GM19438 (cell line): ENCODE results near the gene RFX5.
A peak's percentile ranks its signal among the peaks of the same experiment; 100 is the strongest.
"Not testable (repeated sequence)": the region's sequence is repeated elsewhere in the genome, so short reads cannot be mapped to it uniquely, and the experiment has no call there.

Experiments used
- ATAC-seq: cut with Tn5 transposase; IDR thresholded peaks from one replicate; pipeline ENCODE4 v1.9.1; 2021; ENCODE audit warnings: low read depth; ENCODE audit not compliant: unreplicated experiment

RFX5 gene

DNA sequence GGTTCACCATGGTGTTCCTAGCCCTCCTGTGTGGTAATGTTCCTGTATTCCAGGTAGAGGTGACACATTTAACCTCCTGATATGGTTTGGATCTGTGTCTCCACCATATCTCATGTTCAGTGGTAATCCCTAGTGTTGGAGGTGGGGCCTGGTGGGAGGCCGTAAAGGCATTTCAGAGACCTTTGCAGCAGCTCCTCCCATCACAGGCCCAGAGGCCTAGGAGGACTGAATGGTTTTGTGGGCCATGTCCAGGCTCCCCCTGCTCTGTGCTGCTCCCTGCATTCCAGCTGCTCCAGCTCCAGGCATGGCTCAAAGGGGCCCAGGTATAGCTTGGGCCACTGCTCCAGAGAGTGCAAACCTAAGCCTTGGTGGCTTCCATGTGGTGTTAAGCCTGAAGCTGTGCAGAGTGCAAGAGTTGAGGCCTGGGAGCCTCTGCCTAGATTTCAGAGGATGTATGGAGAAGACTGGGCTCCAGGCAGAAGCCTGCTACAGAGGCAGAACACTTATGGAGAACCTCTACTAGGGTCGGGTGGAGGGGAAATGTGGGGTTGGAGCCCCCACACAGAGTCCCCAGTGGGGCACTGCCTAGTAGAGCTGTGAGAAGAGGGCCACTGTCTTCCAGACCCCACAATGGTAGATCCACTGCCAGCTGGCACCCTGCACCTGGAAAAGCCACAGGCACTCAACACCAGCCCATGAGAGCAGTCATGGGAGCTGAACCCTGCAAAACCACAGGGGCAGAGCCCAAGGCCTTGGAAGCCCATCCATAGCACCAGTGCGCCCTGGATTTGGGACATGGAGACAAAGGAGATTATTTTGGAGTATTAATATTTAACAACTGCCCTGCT lies 15.5 kb upstream of the RFX5 start:
- ATAC-seq, result no peak

- ATAC-seq, result no peak
Measured at GRCh38 chr1:151361883-151362282, 14.8 kb upstream of the RFX5 start.

DNA sequence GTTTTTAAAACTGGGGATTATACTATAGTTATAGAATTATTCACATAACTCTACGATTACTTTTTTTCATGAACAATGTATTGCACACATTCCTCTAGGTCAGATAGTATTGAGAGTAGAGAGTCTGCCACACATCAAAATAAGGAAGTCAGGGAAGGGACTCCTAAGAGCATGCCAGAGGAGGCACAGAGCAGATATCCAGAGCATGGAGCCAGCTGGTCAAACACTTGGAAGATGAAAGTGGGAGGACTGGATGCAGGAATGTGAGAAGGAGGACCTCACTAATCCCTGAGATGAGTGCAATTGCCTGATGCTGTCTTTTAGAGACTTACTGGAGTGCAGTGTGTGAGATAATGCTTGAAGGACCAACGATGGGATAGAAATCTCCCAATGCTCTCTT lies 9.6 kb upstream of the RFX5 start:
- no peak for ATAC-seq

DNA sequence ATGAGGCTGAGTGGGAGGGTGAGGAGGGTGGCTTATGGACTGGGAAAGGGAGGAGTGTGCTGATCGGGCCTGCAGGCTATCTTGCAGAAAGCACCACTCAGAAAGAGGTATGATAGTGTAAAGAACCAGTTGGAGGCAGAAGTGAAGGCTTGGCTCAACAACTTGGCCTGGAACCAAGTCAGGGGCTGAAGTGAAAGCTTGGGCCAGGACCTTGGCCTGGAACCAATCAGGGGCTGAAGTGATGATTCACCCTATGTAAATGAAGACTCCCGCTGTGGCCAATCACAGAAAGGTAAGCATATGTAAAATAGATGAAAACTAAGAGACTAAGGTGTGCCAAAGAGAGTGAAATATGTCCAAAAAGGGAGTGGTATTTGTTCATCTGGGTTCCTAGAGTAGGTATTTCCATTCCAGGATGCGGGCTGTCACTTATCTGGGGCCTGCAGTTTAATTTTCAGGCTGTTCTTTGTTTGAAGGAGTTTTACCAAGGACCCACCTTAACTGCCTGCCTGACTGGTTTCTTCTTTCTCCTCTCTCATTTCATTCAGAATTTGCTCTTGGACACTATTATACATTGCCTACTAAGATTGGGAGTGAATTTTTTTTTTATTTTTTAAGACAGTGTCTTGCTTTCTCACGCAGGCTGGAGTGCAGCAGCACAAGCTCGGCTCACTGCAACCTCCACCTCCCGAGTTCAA lies 5.1 kb upstream of the RFX5 start:
- ATAC-seq, result no peak

DNA sequence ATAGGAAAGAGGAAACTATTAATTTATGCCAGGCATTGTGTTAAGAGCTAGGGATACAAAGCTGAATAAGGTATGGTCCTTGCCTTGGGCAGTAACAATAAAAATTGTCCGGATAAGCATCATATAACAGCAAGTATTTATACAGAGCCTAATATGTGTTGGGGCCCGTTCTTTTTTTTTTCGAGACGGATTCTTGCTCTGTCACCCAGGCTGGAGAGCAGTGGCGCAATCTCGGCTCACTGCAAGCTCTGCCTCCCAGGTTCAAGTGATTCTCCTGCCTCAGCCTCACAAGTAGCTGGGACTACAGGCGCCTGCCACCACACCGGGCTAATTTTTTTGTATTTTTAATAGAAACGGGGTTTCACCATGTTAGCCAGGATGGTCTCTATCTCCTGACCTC lies 3.3 kb upstream of the RFX5 start:
- ATAC-seq, result not testable (repeated sequence)

GRCh38 chr1:151347523-151348246 lies 633 bp upstream of the RFX5 start:
- peak; percentile 21 for ATAC-seq

- ATAC-seq, result no peak
Measured at GRCh38 chr1:151346082-151346768, 827 bp downstream of the RFX5 start.

DNA sequence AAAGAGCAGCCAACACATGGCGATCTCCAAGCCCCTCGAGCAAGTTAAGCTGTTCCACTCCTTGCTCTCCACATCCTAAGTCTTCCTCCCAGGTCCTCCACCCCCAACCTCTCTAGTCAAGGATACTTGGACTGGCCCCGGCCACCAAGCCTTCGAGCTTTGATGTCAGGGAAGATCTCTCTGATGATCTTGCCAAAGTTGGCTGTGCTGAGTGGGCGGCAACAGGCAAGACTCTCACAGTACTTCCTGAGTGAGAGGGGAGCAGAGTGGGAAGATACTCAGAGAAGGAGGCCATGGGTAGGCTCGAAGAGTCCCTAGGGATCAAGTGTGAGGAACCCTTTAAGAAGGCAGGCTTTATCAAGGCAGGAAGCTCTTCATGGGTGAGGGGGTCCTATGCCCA lies 2.8 kb downstream of the RFX5 start:
- no peak for ATAC-seq

DNA sequence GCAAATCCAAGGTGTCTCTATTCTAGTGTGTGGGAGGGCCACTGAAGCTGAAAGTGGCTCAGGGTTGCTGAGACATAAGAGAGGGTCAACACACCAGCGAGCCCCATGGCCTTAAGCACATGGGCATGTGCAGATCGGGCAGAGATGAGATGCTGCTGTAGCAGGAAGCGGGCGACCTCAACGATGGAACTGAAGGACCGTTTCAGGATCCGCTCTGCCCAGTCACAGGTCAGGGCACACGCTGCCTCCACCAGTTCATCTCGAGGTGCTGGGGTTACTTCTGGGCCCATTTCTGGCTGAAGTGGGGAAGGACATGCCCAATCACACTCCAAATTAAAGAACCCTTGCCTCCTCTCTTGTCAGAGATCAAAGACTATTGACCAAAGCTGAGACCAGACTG lies 3.5 kb downstream of the RFX5 start:
- no peak for ATAC-seq

DNA sequence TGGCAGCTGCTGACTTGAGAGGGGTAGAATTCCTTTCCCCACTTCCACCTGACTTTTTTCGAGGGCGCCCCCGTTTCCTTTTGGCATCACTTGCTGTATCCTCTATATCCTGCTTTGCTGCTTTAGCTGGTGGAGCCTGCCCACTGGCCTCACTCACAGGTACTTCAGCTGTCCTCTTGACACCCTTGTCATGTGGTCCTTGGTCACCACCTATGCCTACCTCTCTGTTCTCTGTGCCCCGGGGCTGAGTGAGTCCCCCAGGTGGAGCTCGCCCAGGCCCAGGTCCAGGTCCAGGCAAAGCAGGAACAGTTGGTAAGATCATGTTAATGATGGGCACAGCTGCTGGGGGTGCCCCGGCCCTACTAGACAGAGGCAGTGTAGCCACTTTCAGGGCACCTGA lies 4.5 kb downstream of the RFX5 start:
- no peak for ATAC-seq

GRCh38 chr1:151342021-151342420 lies 5.0 kb downstream of the RFX5 start:
- no peak for ATAC-seq

DNA sequence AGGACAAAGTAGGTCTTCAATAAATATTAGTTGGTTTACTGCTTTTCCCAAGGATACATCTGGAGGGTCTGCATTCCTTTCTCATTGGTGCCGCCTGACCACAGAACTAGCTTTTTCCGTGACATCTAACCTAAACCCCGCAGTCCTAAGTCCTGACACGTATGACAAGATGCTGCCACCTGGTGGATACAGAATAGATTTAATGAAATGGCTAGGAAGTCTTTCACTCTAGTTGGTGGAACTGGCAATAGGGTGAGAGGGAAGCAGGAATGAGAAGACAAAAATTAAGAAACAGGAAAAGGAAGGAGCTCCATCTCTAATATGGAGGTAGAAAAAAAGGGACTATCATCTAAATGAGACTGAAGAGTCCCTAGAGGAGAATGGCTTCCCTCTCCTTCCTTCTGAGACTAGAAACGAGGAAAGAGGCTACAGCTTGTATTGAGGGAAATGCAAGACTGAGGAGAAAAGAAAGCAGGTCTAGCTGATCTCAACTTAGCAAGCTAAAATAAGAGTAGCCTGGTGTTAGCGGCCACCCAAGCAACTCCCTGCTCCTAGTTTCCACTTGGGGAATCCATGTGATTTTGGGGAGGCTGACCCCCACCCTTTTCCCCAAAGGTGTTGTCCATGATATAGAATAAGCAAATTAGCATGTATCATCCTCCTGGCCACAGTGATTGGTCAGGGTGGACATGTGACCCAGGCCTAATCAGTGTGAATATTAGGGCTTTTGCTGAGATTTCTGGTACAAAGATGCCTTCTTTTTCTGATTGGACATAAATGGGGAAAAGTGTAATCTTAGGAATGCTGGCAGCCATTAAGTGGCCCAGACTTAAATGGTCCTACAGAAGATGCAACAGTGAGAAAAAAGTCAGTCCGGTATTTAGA lies 5.9 kb downstream of the RFX5 start:
- ATAC-seq, result no peak

GRCh38 chr1:151336556-151336955 lies 10.5 kb downstream of the RFX5 start:
- no peak for ATAC-seq

- no peak for ATAC-seq
Measured at GRCh38 chr1:151334822-151335221, 12.2 kb downstream of the RFX5 start.

GRCh38 chr1:151327903-151328674 lies 19.0 kb downstream of the RFX5 start:
- peak; percentile 8 for ATAC-seq

- peak; percentile 77 for ATAC-seq
Measured at GRCh38 chr1:151327223-151327902, 19.7 kb downstream of the RFX5 start, which contains the start of gene PI4KB. Gene PI4KB, minus strand, starts transcription at chr1:151327416. Its CDS starts 10,935 bp downstream, at chr1:151316481.

DNA sequence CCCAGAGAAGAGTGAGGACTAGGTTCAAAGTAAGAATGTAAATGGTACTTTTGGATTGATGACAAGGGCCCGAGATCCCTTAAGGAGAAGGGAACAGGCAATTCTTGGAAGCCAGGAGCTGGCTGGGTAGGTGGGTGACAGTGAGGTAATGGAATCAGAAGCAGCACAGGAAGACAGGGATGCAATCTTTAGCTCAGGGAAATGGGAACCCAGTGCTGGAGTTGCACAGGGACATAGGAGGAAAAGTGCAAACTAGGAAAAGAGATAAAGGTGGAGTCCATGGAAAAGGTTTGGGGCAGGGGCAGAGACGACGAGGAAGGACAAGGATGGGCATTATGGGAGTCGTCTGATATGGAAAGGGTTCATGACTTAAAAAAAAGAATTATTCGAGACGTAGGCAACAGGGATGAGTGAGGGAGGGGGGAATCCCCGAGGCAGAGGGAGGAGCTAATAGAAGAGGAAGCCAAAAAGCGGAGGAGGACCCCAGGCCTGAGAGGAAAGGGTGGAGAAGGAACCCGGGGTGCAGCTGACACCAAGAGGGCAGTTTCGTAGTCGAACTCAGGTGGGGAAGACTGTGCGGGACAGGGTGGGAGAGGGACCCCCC lies 20.3 kb downstream of the RFX5 start:
- ATAC-seq, result peak; percentile 45
